Hematopoietic multipotent progenitor cell treated with erythropoietin and hydrocortisone succinate and interleukin-3 and kit ligand, for 17 days (in vitro differentiated cells): ENCODE data around the gene DOK7.
"Not testable (repeated sequence)": the region's sequence is repeated elsewhere in the genome, so short reads cannot be mapped to it uniquely, and the experiment has no call there.

Experiments
- DNase-seq: peaks from one replicate; pipeline ENCODE4 v3.0.0-alpha.2; 2015; ENCODE audit warnings: low spot score

The DOK7 gene

DNA sequence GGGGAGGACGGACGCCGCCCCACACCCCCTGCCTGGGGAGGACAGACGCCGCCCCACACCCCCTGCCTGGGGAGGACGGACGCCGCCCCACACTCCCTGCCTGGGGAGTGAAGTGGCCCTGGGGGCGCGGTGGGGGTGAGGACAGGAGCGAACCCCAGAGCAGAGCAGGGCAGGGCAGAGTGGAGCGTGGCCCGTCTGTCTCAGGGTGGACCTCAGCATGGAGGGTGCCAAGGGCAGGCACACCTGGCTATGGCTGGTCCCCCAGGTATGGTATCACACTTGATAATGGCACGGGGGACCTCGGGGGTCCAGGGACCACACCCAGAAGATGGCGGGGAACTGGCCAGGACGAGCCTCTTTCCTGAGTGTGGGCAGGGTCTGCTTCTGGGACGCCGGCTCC, 59.5 kb downstream of the DOK7 start:
- no peak for DNase-seq

DNA sequence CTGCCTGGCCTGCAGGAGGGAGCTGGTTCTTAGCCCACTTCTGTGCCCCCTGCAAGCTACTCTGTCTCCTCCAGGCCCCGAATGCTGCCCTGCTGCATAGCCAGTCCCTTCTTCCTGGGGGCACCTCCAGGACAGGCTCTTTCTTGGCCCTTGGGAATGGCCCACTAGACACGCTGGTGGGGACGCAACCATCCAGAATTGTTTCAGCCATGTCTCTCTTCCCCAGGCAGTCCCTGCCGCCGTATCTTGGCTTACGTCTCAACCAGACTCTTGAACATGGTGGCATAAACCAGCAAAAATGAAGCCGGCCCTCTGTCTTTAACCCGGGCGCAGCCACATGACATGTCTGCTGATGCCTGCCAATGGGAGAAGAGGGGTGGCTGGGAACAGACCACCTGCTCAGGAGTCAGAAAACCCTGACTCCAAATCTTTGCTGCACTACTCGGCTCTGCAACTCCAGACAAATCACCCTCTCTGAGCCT, 60.1 kb downstream of the DOK7 start:
- no peak for DNase-seq

DNA sequence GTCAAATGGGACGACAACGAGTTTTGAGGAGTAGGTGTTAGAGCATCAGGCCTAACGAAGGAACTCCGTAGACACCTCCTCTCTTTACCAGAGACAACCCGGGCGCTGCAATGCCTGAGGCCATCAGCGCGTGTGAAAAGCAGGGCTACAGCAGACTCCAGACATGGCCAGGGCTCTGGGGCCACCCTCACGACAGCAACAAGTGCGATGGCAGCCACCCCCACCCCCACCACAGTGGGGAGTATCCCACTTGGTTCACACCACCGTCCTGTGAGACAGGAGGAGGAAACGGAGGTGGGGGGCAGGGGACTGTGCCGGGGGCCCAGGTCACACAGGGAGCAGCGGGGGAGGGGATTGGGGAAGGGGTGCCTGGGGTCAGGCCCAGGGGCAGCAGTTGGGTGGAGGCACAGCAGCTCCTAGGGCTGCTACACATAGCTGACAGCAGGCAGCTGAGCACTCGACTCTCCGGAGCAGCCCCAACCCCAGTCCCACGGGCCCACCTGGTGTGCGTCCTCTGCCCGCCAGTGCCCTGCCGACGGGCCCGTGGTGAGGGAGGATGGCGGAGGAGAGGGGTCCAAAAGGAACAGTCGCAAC, 60.6 kb downstream of the DOK7 start:
- DNase-seq, result no peak

GRCh38 chr4:3524349-3524748, 61.2 kb downstream of the DOK7 start:
- DNase-seq, result no peak

- no peak for DNase-seq
Observed at GRCh38 chr4:3524920-3525319, 61.8 kb downstream of the DOK7 start.

- no peak for DNase-seq
Observed at GRCh38 chr4:3525532-3526430, 62.7 kb downstream of the DOK7 start.

- DNase-seq, result no peak
Observed at GRCh38 chr4:3526456-3526855, 63.4 kb downstream of the DOK7 start.

GRCh38 chr4:3527101-3527913, 64.2 kb downstream of the DOK7 start:
- no peak for DNase-seq

DNA sequence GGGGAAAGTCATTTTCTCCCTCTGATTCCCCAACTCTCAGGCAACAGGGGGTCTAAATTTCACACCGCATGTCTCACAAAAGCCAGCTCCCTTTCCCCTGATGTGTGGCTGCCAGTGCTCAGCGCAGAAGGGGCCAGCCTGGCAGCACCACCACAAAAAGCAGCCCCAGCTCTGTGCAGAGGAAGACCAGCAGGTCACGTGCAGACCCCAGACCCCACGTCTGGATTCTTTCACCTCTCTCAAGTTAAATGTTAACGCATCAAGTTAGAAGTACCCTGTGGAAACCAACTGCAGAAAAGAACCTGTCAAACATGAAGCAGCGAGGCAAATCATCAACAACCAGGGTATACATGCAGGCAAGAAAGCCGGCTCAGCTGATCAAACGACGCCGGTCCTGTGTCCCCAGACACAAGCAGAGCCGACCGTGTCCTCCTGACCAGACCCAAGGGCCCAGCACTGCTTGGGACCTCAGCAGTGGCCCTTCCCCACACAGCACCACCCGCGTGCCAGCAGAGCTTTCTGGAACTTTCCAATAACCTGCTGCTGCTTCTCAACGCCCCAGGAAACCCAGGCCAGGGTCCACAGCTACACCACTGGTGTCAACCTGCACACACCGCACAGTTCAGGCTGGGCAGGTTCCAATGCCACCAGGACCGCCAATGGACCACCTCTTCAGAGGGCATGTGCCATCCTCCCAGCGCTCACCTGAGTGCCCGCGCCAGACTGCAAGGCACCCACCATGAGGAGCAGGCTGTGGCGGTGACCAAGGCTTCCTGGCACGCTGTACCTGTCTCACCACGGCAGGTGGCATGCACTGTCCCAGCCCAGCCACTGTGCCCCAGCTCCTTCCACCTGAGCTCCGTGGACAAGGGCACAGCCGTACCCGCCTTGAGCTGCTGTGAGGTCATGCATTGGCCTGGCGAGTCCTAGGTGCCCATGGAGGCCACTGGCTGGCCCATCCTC, 65.1 kb downstream of the DOK7 start:
- DNase-seq, result no peak

- DNase-seq, result no peak
Observed at GRCh38 chr4:3529363-3529762, 66.3 kb downstream of the DOK7 start.

GRCh38 chr4:3530051-3530450, 66.9 kb downstream of the DOK7 start:
- no peak for DNase-seq

GRCh38 chr4:3530663-3531254, 67.7 kb downstream of the DOK7 start:
- no peak for DNase-seq

GRCh38 chr4:3531318-3531878, 68.3 kb downstream of the DOK7 start:
- DNase-seq, result no peak

GRCh38 chr4:3531879-3532750, 69.0 kb downstream of the DOK7 start, which contains the start of gene LRPAP1:
LRPAP1 (minus strand) TSS chr4:3532422; CDS start chr4:3532412, 10 bp downstream.
- DNase-seq, result peak; percentile 89

- no peak for DNase-seq
Observed at GRCh38 chr4:3532751-3533422, 69.8 kb downstream of the DOK7 start.

DNA sequence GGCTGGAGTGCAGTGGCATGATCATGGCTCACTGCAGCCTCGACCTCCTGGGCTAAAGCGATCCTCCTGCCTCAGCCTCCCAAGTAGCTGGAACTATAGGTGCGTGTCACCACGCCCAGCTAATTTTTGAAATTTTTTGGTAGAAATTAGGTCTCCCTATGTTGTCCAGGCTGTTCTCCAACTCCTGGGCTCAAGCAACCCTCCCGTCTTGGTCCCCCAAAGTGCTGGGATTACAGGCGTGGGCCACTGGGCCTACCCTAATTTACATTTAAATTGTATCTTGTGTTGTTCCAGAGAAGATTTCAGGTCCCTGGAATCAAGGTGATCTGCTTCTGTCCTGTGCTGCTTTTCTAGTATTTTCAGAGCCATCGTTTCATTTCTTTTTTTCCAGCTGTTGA, 70.3 kb downstream of the DOK7 start:
- DNase-seq, result no peak

GRCh38 chr4:3535812-3536211, 72.7 kb downstream of the DOK7 start:
- DNase-seq, result not testable (repeated sequence)

DNA sequence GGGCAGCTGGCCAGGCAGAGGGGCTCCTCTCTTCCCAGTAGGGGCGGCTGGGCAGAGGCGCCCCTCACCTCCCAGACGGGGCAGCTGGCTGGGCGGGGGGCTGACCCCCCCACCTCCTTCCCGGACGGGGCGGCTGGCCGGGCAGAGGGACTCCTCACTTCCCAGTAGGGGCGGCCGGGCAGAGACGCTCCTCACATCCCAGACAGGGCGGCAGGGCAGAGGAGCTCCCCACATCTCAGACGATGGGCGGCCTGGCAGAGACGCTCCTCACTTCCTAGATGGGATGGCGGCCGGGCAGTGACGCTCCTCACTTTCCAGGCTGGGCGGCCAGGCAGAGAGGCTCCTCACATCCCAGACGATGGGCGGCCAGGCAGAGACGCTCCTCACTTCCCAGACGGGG, 75.8 kb downstream of the DOK7 start:
- DNase-seq, result not testable (repeated sequence)

- not testable (repeated sequence) for DNase-seq
Observed at GRCh38 chr4:3543415-3543814, 80.3 kb downstream of the DOK7 start.
